Astrocyte (in vitro differentiated cells and primary cell): Measurements from ENCODE around the gene MYEOV. TPM values are rescaled to one million over a fixed set of nuclear protein-coding genes. Genes with fewer than 3 reads are reported as not detected.
A peak's percentile ranks its signal among the peaks of the same experiment; 100 is the strongest.

Experiments used
- DNase-seq: peaks from one replicate; pipeline ENCODE4 v3.0.0-alpha.2; 2010; ENCODE audit warnings: low read depth
- FAIRE-seq: peaks from 2 replicates; lab custom pipeline; 2011; peaks lifted over from hg19 to GRCh38; lab: Jason Lieb, UNC
- H2AFZ ChIP-seq: 2 replicates; pipeline ENCODE4 v1.6.0; 2012; ENCODE audit warnings: low read depth, low read length, inconsistent platforms
- H3K27ac ChIP-seq: 2 replicates; pipeline ENCODE4 v1.5.1; 2011; ENCODE audit warnings: low read depth, low read length, inconsistent platforms
- H3K27me3 ChIP-seq: 2 replicates; pipeline ENCODE4 v1.6.0; 2011; ENCODE audit warnings: low read length, inconsistent platforms; ENCODE audit not compliant: insufficient read depth
- H3K36me3 ChIP-seq: 2 replicates; pipeline ENCODE4 v1.5.1; 2011; ENCODE audit warnings: low read length, inconsistent platforms; ENCODE audit not compliant: insufficient read depth
- H3K4me1 ChIP-seq: 2 replicates; pipeline ENCODE4 v1.5.1; 2011; ENCODE audit warnings: low read length, inconsistent platforms; ENCODE audit not compliant: insufficient read depth
- H3K4me2 ChIP-seq: 2 replicates; pipeline ENCODE4 v1.6.0; 2012; ENCODE audit warnings: low read length, inconsistent platforms
- H3K4me3 ChIP-seq: 2 replicates; pipeline ENCODE4 v1.5.1; 2011; ENCODE audit warnings: low read depth, mild to moderate bottlenecking, low read length, inconsistent platforms; ENCODE audit not compliant: insufficient read depth
- H3K79me2 ChIP-seq: 2 replicates; pipeline ENCODE4 v1.6.0; 2012; ENCODE audit warnings: mild to moderate bottlenecking, low read length, inconsistent platforms; ENCODE audit not compliant: insufficient read depth
- H3K9ac ChIP-seq: 2 replicates; pipeline ENCODE4 v1.6.0; 2012; ENCODE audit warnings: mild to moderate bottlenecking, low read length, inconsistent platforms
- H3K9me3 ChIP-seq: 2 replicates; pipeline ENCODE4 v1.5.1; 2012; ENCODE audit warnings: low read depth, mild to moderate bottlenecking, low read length, inconsistent platforms; ENCODE audit not compliant: insufficient read depth
- H4K20me1 ChIP-seq: 2 replicates; pipeline ENCODE4 v1.6.0; 2012; ENCODE audit warnings: low read length, inconsistent platforms; ENCODE audit not compliant: insufficient read depth
- H3K27ac Mint-ChIP-seq: one replicate; pipeline ENCODE4 v1.8.0; 2021; ENCODE audit warnings: mild to moderate bottlenecking, mixed read lengths; ENCODE audit not compliant: unreplicated experiment
- H3K27me3 Mint-ChIP-seq: one replicate; pipeline ENCODE4 v1.8.0; 2021; ENCODE audit warnings: low read depth, mixed read lengths; ENCODE audit not compliant: unreplicated experiment
- H3K36me3 Mint-ChIP-seq: one replicate; pipeline ENCODE4 v1.8.0; 2021; ENCODE audit warnings: low read depth, mixed read lengths; ENCODE audit not compliant: unreplicated experiment
- H3K4me1 Mint-ChIP-seq: one replicate; pipeline ENCODE4 v1.8.0; 2021; ENCODE audit warnings: low read depth, mixed read lengths; ENCODE audit not compliant: unreplicated experiment
- H3K4me3 Mint-ChIP-seq: one replicate; pipeline ENCODE4 v1.8.0; 2021; ENCODE audit warnings: mild to moderate bottlenecking, moderate library complexity, mixed read lengths; ENCODE audit not compliant: unreplicated experiment
- H3K9me3 Mint-ChIP-seq: one replicate; pipeline ENCODE4 v1.8.0; 2021; ENCODE audit warnings: mild to moderate bottlenecking, mixed read lengths; ENCODE audit not compliant: unreplicated experiment
- CTCF ChIP-seq: IDR thresholded peaks from 2 replicates; pipeline ENCODE4 v1.5.1; 2011; ENCODE audit warnings: low read depth, mild to moderate bottlenecking, inconsistent platforms, low read length, moderate library complexity; ENCODE audit not compliant: insufficient read depth
- EZH2 ChIP-seq: IDR thresholded peaks from 2 replicates; pipeline ENCODE4 v1.6.1; 2012; ENCODE audit warnings: mild to moderate bottlenecking, low read length, inconsistent platforms; ENCODE audit not compliant: insufficient read depth
- total RNA-seq: library from RNA; stranded (reverse); gene quantifications from 2 replicates; pipeline ENCODE4 v1.2.1, GENCODE V29; 2021

Gene MYEOV
- total RNA-seq, 1 donor from 2014 or later, result not detected

GRCh38 chr11:69301455-69302401 lies 7.8 kb downstream of the MYEOV start:
- Mint-ChIP-seq H3K4me1 (peaks cover 22% of the 10 kb centered on the region), H3K27ac (no peak overlapping the region), H3K36me3 (peaks cover 2% of the 10 kb centered on the region), H3K4me3 (no peak overlapping the region), H3K9me3 (peaks cover 7% of the 10 kb centered on the region), H3K27me3 (peaks cover 31% of the 10 kb centered on the region)
- DNase-seq (peak; percentile 86), FAIRE-seq (peak; percentile 43)
- no peaks in the 10 kb centered on the region for H3K9me3 ChIP-seq
- peak overlapping the region; percentile 44 for H2AFZ ChIP-seq
- H3K27ac ChIP-seq, result peak overlapping the region; percentile 94
- no peaks in the 10 kb centered on the region for H3K27me3 ChIP-seq
- peak overlapping the region; percentile 64 for H3K4me2 ChIP-seq
- no peaks in the 10 kb centered on the region for H4K20me1 ChIP-seq
- no peak overlapping the region for H3K4me3 ChIP-seq
- peaks cover 52% of the 10 kb centered on the region for H3K4me1 ChIP-seq
- peak overlapping the region; percentile 81 for H3K9ac ChIP-seq
- no peaks in the 10 kb centered on the region for H3K36me3 ChIP-seq
- TF ChIP-seq EZH2, result no peak
- TF ChIP-seq CTCF, result no peak
- H3K79me2 ChIP-seq, result no peaks in the 10 kb centered on the region

GRCh38 chr11:69302447-69303020 lies 8.6 kb downstream of the MYEOV start:
- H3K4me1 ChIP-seq, result peaks cover 48% of the 10 kb centered on the region
- H3K4me3 ChIP-seq, result no peak overlapping the region
- H4K20me1 ChIP-seq, result no peaks in the 10 kb centered on the region
- no peaks in the 10 kb centered on the region for H3K36me3 ChIP-seq
- Mint-ChIP-seq H3K4me1 (peaks cover 22% of the 10 kb centered on the region), H3K9me3 (peaks cover 7% of the 10 kb centered on the region), H3K4me3 (no peak overlapping the region), H3K27ac (peak overlapping the region; percentile 47), H3K36me3 (peaks cover 2% of the 10 kb centered on the region), H3K27me3 (peaks cover 35% of the 10 kb centered on the region)
- H3K27me3 ChIP-seq, result no peaks in the 10 kb centered on the region
- H2AFZ ChIP-seq, result peak overlapping the region; percentile 44
- H3K27ac ChIP-seq, result peak overlapping the region; percentile 94
- TF ChIP-seq EZH2 (no peak), CTCF (no peak)
- DNase-seq, result no peak
- peak overlapping the region; percentile 64 for H3K4me2 ChIP-seq
- peak overlapping the region; percentile 81 for H3K9ac ChIP-seq
- H3K79me2 ChIP-seq, result no peaks in the 10 kb centered on the region
- no peaks in the 10 kb centered on the region for H3K9me3 ChIP-seq
- no peak for FAIRE-seq
